HT1080 (cell line): ENCODE measurements around the gene CUL9. TPM values are rescaled to one million over a fixed set of nuclear protein-coding genes. Genes with fewer than 3 reads are reported as not detected.

Experiments
- DNase-seq: peaks from one replicate; pipeline ENCODE4 v3.0.0-alpha.2; 2015; ENCODE audit warnings: low read depth
- total RNA-seq: library from RNA; depleted of rRNA; stranded (reverse); fragments of >200 nt; shearing (Covaris generic); gene quantifications from 2 replicates; pipeline ENCODE4 v1.2.3, GENCODE V29; 2014

CUL9 gene
- total RNA-seq, 1 experiment from 2014 or later = 15.2 TPM

GRCh38 chr6:43193929-43194328, 11.9 kb downstream of the CUL9 start:
- DNase-seq = no peak

GRCh38 chr6:43196337-43196736, 14.3 kb downstream of the CUL9 start:
- no peak for DNase-seq

- DNase-seq = no peak
Measured at GRCh38 chr6:43199912-43200311, 17.9 kb downstream of the CUL9 start.

- DNase-seq = no peak
Measured at GRCh38 chr6:43200541-43200940, 18.5 kb downstream of the CUL9 start.

GRCh38 chr6:43202451-43202850, 20.5 kb downstream of the CUL9 start:
- DNase-seq = no peak

- no peak for DNase-seq
Measured at GRCh38 chr6:43203029-43203717, 21.2 kb downstream of the CUL9 start.

- DNase-seq = no peak
Measured at GRCh38 chr6:43203718-43204095, 21.7 kb downstream of the CUL9 start.

- no peak for DNase-seq
Measured at GRCh38 chr6:43204271-43205105, 22.5 kb downstream of the CUL9 start.

GRCh38 chr6:43205849-43206248, 23.9 kb downstream of the CUL9 start:
- DNase-seq = no peak

GRCh38 chr6:43207286-43207685, 25.3 kb downstream of the CUL9 start:
- DNase-seq = no peak

GRCh38 chr6:43211955-43212354, 30.0 kb downstream of the CUL9 start:
- no peak for DNase-seq

- DNase-seq = no peak
Measured at GRCh38 chr6:43213431-43213830, 31.4 kb downstream of the CUL9 start.

GRCh38 chr6:43215066-43215465, 33.1 kb downstream of the CUL9 start:
- no peak for DNase-seq

- DNase-seq = no peak
Measured at GRCh38 chr6:43216200-43216599, 34.2 kb downstream of the CUL9 start.

- no peak for DNase-seq
Measured at GRCh38 chr6:43217351-43217750, 35.4 kb downstream of the CUL9 start.

GRCh38 chr6:43219119-43219518, 37.1 kb downstream of the CUL9 start:
- no peak for DNase-seq

GRCh38 chr6:43219814-43220213, 37.8 kb downstream of the CUL9 start:
- DNase-seq = no peak

GRCh38 chr6:43220439-43220951, 38.5 kb downstream of the CUL9 start:
- DNase-seq = no peak

GRCh38 chr6:43221046-43221972, 39.3 kb downstream of the CUL9 start:
- no peak for DNase-seq

- no peak for DNase-seq
Measured at GRCh38 chr6:43222418-43223059, 40.5 kb downstream of the CUL9 start.

GRCh38 chr6:43223175-43223574, 41.2 kb downstream of the CUL9 start:
- no peak for DNase-seq
